Rectal smooth muscle tissue (tissue), 1 donor: ENCODE results near the gene NRIP3.
A peak's percentile ranks its signal among the peaks of the same experiment; 100 is the strongest.
"Not testable (repeated sequence)": the region's sequence is repeated elsewhere in the genome, so short reads cannot be mapped to it uniquely, and the experiment has no call there.

ENCODE experiments used
- H3K27ac ChIP-seq: one replicate; pipeline ENCODE4 v1.7.0; 2013; ENCODE audit warnings: low read depth, low read length, inconsistent platforms
- H3K27me3 ChIP-seq: one replicate; pipeline ENCODE4 v1.7.0; 2013; ENCODE audit warnings: low read length; ENCODE audit not compliant: control insufficient read depth, insufficient read depth
- H3K36me3 ChIP-seq: one replicate; pipeline ENCODE4 v1.7.0; 2013; ENCODE audit warnings: low read length; ENCODE audit not compliant: control insufficient read depth, insufficient read depth
- H3K4me1 ChIP-seq: one replicate; pipeline ENCODE4 v1.7.0; 2013; ENCODE audit warnings: low read length; ENCODE audit not compliant: control insufficient read depth, insufficient read depth
- H3K4me3 ChIP-seq: one replicate; pipeline ENCODE4 v1.7.0; 2013; ENCODE audit warnings: low read length
- H3K9ac ChIP-seq: one replicate; pipeline ENCODE4 v1.7.0; 2013; ENCODE audit warnings: low read length

The NRIP3 gene

DNA sequence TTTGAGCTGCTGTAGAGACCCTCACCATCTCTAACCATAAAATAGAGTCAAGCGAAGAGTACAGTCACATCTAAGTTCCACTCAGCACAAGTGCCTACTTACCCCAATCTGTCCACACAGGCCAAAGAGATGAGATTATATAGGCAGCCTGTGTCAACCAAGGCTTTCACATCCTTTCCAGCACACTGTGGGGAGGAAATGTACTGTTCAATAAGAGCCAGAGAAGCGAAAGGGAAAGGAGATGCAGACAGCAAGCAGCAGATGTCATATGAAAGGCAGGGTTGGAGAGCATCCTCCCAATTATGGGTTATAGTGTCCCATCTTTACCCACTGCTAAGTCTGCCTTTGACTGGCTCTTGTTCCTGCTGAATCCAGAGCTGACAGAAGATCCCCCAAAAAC lies 16.4 kb downstream of the NRIP3 start:
- Histone ChIP-seq H3K27me3 (no peaks in the 10 kb centered on the region), H3K4me3 (no peak overlapping the region), H3K27ac (no peak overlapping the region), H3K9ac (no peak overlapping the region), H3K4me1 (no peaks in the 10 kb centered on the region), H3K36me3 (no peaks in the 10 kb centered on the region)

DNA sequence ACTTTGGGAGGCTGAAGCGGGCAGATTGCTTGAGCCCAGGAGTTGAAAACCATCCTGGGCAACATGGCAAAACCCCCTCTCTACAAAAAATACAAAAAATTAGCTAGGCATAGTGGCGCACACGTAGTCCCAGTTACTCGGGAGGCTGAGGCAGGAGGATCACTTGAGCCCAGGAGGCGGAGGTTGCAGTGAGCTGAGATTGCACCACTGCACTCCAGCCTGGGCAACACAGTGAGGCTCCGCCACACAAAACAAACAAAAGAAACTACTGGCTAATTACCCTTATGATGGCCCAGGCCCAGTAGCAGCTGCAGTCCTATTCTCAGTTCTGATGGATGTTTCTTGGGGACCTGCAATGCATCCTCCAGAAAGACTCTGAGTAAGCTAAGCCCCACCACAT lies 17.0 kb downstream of the NRIP3 start:
- H3K27ac ChIP-seq, H3K36me3 ChIP-seq, H3K9ac ChIP-seq, H3K4me3 ChIP-seq, H3K27me3 ChIP-seq, H3K4me1 ChIP-seq: not testable (repeated sequence)

- Histone ChIP-seq H3K27me3 (no peaks in the 10 kb centered on the region), H3K4me3 (no peak overlapping the region), H3K27ac (no peak overlapping the region), H3K9ac (no peak overlapping the region), H3K4me1 (no peaks in the 10 kb centered on the region), H3K36me3 (no peaks in the 10 kb centered on the region)
Observed at GRCh38 chr11:8985462-8985861, 18.3 kb downstream of the NRIP3 start.

DNA sequence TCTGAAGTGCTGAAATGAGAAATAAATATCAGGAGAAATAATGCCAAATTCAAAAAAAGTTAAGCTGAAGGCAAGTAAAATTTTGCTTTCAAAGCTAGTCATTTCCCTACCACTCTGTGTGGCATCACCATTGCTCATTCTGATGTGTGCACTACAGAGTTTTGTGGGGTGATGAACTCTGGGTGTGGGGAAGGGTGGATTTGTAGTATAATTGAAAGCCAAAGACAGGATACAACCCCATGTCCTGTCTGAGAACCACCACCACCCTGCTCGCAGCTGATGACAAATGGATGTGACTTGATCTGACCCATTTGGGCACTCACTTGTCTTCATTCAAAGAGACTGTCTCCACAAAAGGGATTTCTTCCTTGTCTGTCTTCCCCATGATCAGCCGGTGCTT lies 20.2 kb downstream of the NRIP3 start:
- Histone ChIP-seq H3K4me1 (no peaks in the 10 kb centered on the region), H3K9ac (no peak overlapping the region), H3K27me3 (no peaks in the 10 kb centered on the region), H3K4me3 (no peak overlapping the region), H3K27ac (no peak overlapping the region), H3K36me3 (no peaks in the 10 kb centered on the region)

- Histone ChIP-seq H3K27ac (no peak overlapping the region), H3K4me1 (no peaks in the 10 kb centered on the region), H3K27me3 (no peaks in the 10 kb centered on the region), H3K4me3 (no peak overlapping the region), H3K9ac (no peak overlapping the region), H3K36me3 (no peaks in the 10 kb centered on the region)
Observed at GRCh38 chr11:8980485-8980884, 23.3 kb downstream of the NRIP3 start.

- H3K27ac ChIP-seq = not testable (repeated sequence)
Observed at GRCh38 chr11:8979365-8979764, 24.4 kb downstream of the NRIP3 start.

GRCh38 chr11:8973121-8973520 lies 30.7 kb downstream of the NRIP3 start:
- Histone ChIP-seq H3K27me3 (no peaks in the 10 kb centered on the region), H3K4me1 (no peaks in the 10 kb centered on the region), H3K9ac (no peak overlapping the region), H3K4me3 (no peak overlapping the region), H3K27ac (no peak overlapping the region), H3K36me3 (no peaks in the 10 kb centered on the region)

More at GRCh38 chr11:8979365-8979764, 24.4 kb downstream of the NRIP3 start:
- not testable (repeated sequence) for H3K4me1 ChIP-seq, H3K4me3 ChIP-seq, H3K27me3 ChIP-seq, H3K9ac ChIP-seq, H3K36me3 ChIP-seq

- Histone ChIP-seq H3K4me1 (no peaks in the 10 kb centered on the region), H3K27me3 (no peaks in the 10 kb centered on the region), H3K4me3 (no peak overlapping the region), H3K27ac (no peak overlapping the region), H3K36me3 (no peaks in the 10 kb centered on the region), H3K9ac (no peak overlapping the region)
Observed at GRCh38 chr11:8971924-8972316, 31.9 kb downstream of the NRIP3 start.

DNA sequence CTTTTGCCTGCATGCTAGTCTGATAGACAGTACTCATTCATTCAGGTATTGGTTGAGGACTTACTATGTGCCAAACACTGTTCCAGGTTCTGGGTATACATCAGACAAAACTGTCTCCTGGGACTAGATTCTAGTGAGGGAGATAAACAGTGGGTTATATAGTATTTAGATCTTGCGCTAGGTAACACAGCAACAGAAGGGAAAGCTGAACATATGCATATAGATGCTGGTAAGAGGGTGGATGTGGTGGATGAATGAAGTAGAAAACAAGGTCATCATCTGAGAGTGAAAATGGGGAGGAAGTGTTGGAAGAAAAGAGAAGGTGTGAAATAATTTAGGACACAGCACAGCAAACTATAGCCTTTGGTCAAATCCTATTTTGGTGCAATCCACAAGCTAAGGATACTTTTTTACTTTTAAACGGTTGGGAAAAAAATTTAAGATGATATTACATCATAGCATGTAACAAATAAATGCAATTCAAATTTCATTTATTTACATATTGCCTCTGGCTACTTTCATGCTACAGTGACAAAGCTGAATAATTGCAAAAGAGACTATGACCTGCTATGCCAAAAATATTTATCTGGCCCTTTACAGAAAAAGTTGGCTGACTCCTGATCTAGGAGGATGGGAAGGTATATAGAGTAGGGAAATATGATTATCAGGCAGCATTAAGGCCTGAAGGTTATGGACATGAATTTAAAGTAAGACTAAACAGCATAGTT lies 32.4 kb downstream of the NRIP3 start:
- Histone ChIP-seq H3K36me3 (no peaks in the 10 kb centered on the region), H3K27ac (no peak overlapping the region), H3K9ac (no peak overlapping the region), H3K27me3 (no peaks in the 10 kb centered on the region), H3K4me3 (no peak overlapping the region), H3K4me1 (no peaks in the 10 kb centered on the region)

DNA sequence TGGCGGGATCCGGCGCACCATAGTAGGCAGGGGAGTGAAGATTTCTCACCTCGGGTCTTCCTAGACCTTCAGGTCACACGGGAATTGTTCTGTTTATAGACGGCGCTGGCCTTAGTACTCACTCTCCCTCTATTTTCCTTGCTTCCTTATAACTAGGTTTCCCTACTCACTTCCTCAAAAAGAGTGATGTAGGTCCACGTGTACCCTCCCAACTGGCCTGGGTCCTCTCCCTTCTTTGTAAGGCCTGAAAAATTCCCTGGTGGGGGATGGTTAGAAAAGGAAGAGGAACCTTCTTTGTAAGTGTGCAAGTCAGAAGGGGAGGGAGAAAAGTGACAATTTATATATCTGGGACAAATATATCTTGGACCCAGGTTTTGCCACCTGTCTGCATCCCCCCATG lies 36.6 kb downstream of the NRIP3 start:
- Histone ChIP-seq H3K27me3 (no peaks in the 10 kb centered on the region), H3K36me3 (no peaks in the 10 kb centered on the region), H3K4me1 (peaks cover 13% of the 10 kb centered on the region), H3K4me3 (no peak overlapping the region), H3K9ac (no peak overlapping the region), H3K27ac (no peak overlapping the region)

DNA sequence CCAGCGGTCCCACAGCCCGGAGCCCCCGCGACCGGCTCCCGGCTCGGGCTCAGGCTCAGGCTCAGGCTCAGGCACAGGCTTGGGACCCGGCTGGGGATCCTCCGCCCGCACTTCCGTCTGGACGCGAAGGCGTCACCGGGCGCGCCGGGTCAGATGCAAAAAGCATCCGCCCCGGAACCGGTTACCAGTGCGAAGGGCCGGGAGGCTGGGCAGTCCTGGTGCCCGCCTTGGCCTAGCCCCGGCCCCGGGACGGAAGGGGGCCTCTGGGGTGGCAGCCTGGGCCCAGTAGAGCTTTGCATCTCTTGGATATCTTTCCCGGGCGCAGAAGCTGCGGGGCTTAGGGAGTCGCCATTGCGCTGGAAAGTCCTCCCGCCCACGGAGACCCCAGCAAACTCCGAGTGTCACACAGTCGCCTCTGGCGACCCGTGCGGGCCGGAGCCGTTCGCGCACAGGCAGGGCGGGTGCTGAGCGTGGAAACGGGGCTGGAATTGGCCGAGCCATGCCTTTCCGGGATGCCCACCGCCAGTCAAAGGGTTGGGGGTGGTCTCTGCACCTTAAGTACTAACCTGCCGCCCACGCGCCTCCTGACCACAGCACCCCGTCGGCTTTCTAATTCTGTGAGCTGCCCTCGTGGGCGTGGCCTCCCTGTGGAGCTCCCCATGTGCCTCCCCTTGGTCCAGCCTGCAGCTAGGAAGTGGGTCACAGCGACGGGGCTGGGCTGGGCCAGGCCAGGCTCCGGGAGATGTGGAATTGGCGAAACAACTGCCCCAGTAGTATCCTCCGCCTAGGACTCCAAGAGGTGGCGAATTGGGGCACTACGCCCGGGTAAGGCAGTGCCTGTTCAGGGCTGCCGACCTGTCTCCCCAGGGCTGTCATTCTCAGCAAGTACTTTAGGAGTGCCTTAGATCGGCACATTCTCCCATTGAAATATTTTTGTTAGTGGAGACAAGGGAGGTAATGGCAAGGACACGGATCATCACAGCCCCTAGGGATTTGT lies 39.2 kb downstream of the NRIP3 start, which contains the start of gene TMEM9B:
Gene TMEM9B, minus strand, starts transcription at position 119 of the 997 bp plus-strand sequence. CDS start 129 bp downstream, outside the sequence.
- H3K4me1 ChIP-seq = peaks cover 15% of the 10 kb centered on the region
- H3K27ac ChIP-seq = peak within 1 kb of the TSS; percentile 98
- peak within 1 kb of the TSS; percentile 89 for H3K4me3 ChIP-seq
- H3K36me3 ChIP-seq = no peaks in the 10 kb centered on the region
- peak within 1 kb of the TSS; percentile 96 for H3K9ac ChIP-seq
- no peaks in the 10 kb centered on the region for H3K27me3 ChIP-seq

- Histone ChIP-seq H3K9ac (peak overlapping the region; percentile 16), H3K36me3 (no peaks in the 10 kb centered on the region), H3K4me3 (peak overlapping the region; percentile 89), H3K27me3 (no peaks in the 10 kb centered on the region), H3K4me1 (peaks cover 22% of the 10 kb centered on the region), H3K27ac (peak overlapping the region; percentile 98)
Observed at GRCh38 chr11:8963569-8964323, 40.1 kb downstream of the NRIP3 start.
